Stimulated activated naive CD8-positive, alpha-beta T cell treated with anti-CD3 and anti-CD28 coated beads, Interleukin-15, amount 100 ng/mL, for 72 hours (primary cell): ENCODE measurements around the gene TEN1.
"Not testable (repeated sequence)": the region's sequence is repeated elsewhere in the genome, so short reads cannot be mapped to it uniquely, and the experiment has no call there.

Source experiments
- ATAC-seq: fragments of 150-1000 bp; cut with Tn5 transposase; 2 replicates; pipeline ENCODE4 v1.10.0; 2021; ENCODE audit warnings: mild to moderate bottlenecking, moderate library complexity
- DNase-seq, 2 donors: peaks; one replicate each; pipeline ENCODE4 v3.0.0; 2021 to 2022
- H3K27ac Mint-ChIP-seq, 2 donors: one replicate each; pipeline ENCODE4 v1.8.0; 2022; ENCODE audit warnings: mild to moderate bottlenecking in 2 of 2, mixed read lengths in 2 of 2, moderate library complexity in 2 of 2
- H3K27me3 Mint-ChIP-seq: one replicate; pipeline ENCODE4 v1.8.0; 2022; ENCODE audit warnings: mixed read lengths
- H3K4me1 Mint-ChIP-seq: one replicate; pipeline ENCODE4 v1.8.0; 2022; ENCODE audit warnings: mild to moderate bottlenecking, mixed read lengths
- H3K4me3 Mint-ChIP-seq, 2 donors: one replicate each; pipeline ENCODE4 v1.8.0; 2022; ENCODE audit warnings: mild to moderate bottlenecking in 2 of 2, mixed read lengths in 2 of 2, moderate library complexity in 1 of 2
- H3K9me3 Mint-ChIP-seq, 2 donors: one replicate each; pipeline ENCODE4 v1.8.0; 2022; ENCODE audit warnings: mixed read lengths in 2 of 2

The TEN1 gene

GRCh38 chr17:76025294-76025693 lies 46.3 kb downstream of the TEN1 start:
- no peak overlapping the region for H3K27ac Mint-ChIP-seq
- no peaks in the 10 kb centered on the region for H3K27me3 Mint-ChIP-seq
- H3K4me3 Mint-ChIP-seq = no peak overlapping the region
- H3K9me3 Mint-ChIP-seq = no peaks in the 10 kb centered on the region
- peaks cover 34% of the 10 kb centered on the region for H3K4me1 Mint-ChIP-seq
- ATAC-seq = no peak
- no peak for DNase-seq

- Mint-ChIP-seq H3K27me3 (no peaks in the 10 kb centered on the region), H3K9me3 (no peaks in the 10 kb centered on the region), H3K4me3 (no peak overlapping the region), H3K4me1 (peaks cover 33% of the 10 kb centered on the region), H3K27ac (no peak overlapping the region)
- DNase-seq (no peak), ATAC-seq (no peak)
Measured at GRCh38 chr17:76026714-76027158, 47.7 kb downstream of the TEN1 start.

GRCh38 chr17:76027159-76027839 lies 48.3 kb downstream of the TEN1 start, which contains the start of gene EVPL:
Gene EVPL, minus strand, starts transcription at chr17:76027306. Its CDS starts 108 bp downstream, at chr17:76027198.
- no peak within 1 kb of the TSS for H3K4me3 Mint-ChIP-seq
- no peak for ATAC-seq
- peaks cover 33% of the 10 kb centered on the region for H3K4me1 Mint-ChIP-seq
- no peaks in the 10 kb centered on the region for H3K27me3 Mint-ChIP-seq
- no peaks in the 10 kb centered on the region for H3K9me3 Mint-ChIP-seq
- H3K27ac Mint-ChIP-seq = peak within 1 kb of the TSS in 1 of 2 donors; percentile 48
- DNase-seq = no peak

GRCh38 chr17:76032073-76032779 lies 53.2 kb downstream of the TEN1 start:
- no peaks in the 10 kb centered on the region for H3K27me3 Mint-ChIP-seq
- peaks cover 35% of the 10 kb centered on the region for H3K4me1 Mint-ChIP-seq
- ATAC-seq = no peak
- no peaks in the 10 kb centered on the region for H3K9me3 Mint-ChIP-seq
- no peak overlapping the region for H3K4me3 Mint-ChIP-seq
- no peak overlapping the region for H3K27ac Mint-ChIP-seq
- DNase-seq = no peak

DNA sequence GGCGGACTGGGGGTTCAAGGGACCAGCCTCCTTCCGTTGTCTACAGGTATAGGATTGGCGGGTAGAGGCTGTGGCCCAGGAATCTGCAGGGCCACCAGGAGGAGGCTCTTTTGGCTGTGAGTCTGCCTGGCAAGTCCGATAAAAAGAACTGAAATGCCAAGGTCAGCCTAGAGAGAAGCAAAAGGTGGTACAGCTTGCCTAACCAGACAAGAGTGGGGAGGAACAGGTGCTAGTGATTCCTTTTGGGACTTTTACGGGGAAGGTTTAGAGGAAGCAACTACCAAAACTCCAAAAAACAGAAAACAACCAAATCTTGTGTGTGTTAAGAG lies 53.7 kb downstream of the TEN1 start:
- no peak overlapping the region for H3K4me3 Mint-ChIP-seq
- peaks cover 39% of the 10 kb centered on the region for H3K4me1 Mint-ChIP-seq
- H3K27ac Mint-ChIP-seq = no peak overlapping the region
- DNase-seq (no peak), ATAC-seq (no peak)
- H3K9me3 Mint-ChIP-seq = no peaks in the 10 kb centered on the region
- no peaks in the 10 kb centered on the region for H3K27me3 Mint-ChIP-seq

- Mint-ChIP-seq H3K4me3 (no peak overlapping the region), H3K4me1 (peaks cover 39% of the 10 kb centered on the region), H3K27me3 (no peaks in the 10 kb centered on the region), H3K27ac (no peak overlapping the region), H3K9me3 (no peaks in the 10 kb centered on the region)
- DNase-seq (no peak), ATAC-seq (no peak)
Measured at GRCh38 chr17:76033139-76033538, 54.1 kb downstream of the TEN1 start.

GRCh38 chr17:76034428-76035350 lies 55.6 kb downstream of the TEN1 start:
- Mint-ChIP-seq H3K4me1 (peaks cover 28% of the 10 kb centered on the region), H3K4me3 (no peak overlapping the region), H3K9me3 (no peaks in the 10 kb centered on the region), H3K27me3 (no peaks in the 10 kb centered on the region), H3K27ac (no peak overlapping the region)
- DNase-seq (no peak), ATAC-seq (no peak)

GRCh38 chr17:76036497-76037261 lies 57.6 kb downstream of the TEN1 start:
- Mint-ChIP-seq H3K27ac (peak overlapping the region in 1 of 2 donors; percentile 59), H3K9me3 (no peaks in the 10 kb centered on the region), H3K4me1 (peaks cover 24% of the 10 kb centered on the region), H3K4me3 (no peak overlapping the region), H3K27me3 (no peaks in the 10 kb centered on the region)
- DNase-seq (no peak), ATAC-seq (no peak)

GRCh38 chr17:76038050-76038449 lies 59.0 kb downstream of the TEN1 start:
- H3K27ac Mint-ChIP-seq = no peak overlapping the region
- DNase-seq = no peak

DNA sequence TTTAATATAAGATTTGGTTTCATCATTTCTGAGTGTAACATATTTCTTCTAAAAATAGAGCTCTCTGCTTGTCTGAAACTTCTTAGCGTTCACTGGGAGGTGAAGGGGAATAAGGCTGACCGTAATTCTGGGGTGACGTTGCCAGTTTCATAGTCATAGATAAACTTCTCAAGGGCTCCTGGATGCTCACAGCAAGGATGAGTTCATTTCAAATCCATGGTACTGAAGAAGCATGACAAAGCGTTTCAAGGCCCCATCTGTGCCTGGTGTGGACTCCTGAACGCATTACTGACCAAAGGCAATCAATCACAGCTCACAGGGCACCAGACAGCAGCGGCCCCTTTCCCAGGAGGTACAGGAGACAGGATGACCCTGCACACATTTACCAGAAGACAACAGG lies 60.1 kb downstream of the TEN1 start:
- no peak overlapping the region for H3K27ac Mint-ChIP-seq
- peaks cover 24% of the 10 kb centered on the region for H3K4me1 Mint-ChIP-seq
- H3K4me3 Mint-ChIP-seq = no peak overlapping the region
- no peak for DNase-seq
- H3K9me3 Mint-ChIP-seq = no peaks in the 10 kb centered on the region
- no peaks in the 10 kb centered on the region for H3K27me3 Mint-ChIP-seq
- no peak for ATAC-seq

More at GRCh38 chr17:76038050-76038449, 59.0 kb downstream of the TEN1 start:
- H3K4me3 Mint-ChIP-seq = no peak overlapping the region
- no peaks in the 10 kb centered on the region for H3K9me3 Mint-ChIP-seq
- no peaks in the 10 kb centered on the region for H3K27me3 Mint-ChIP-seq
- H3K4me1 Mint-ChIP-seq = peaks cover 24% of the 10 kb centered on the region
- ATAC-seq = no peak

DNA sequence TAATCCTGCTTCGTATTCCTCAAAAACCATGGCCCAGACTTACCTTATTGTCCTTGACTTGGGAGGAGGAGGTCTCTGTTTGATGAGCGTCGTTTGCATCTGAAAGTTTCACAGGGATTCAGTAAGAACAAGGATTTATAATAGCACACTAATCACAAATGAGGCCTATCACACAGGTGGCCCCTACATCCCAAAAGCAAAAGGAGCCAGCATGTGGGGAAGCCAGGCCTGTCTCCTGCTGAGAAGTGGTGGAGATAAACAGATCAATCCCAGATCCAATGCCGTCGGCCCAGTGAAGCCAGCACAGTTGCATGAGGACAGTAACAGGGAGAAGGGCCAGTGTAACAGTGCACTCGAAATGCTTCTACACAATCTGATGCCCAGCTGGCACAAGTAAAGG lies 61.3 kb downstream of the TEN1 start:
- DNase-seq (no peak), ATAC-seq (no peak)
- Mint-ChIP-seq H3K27me3 (no peaks in the 10 kb centered on the region), H3K4me3 (no peak overlapping the region), H3K4me1 (peaks cover 17% of the 10 kb centered on the region), H3K9me3 (no peaks in the 10 kb centered on the region), H3K27ac (peak overlapping the region in 1 of 2 donors; percentile 11)

DNA sequence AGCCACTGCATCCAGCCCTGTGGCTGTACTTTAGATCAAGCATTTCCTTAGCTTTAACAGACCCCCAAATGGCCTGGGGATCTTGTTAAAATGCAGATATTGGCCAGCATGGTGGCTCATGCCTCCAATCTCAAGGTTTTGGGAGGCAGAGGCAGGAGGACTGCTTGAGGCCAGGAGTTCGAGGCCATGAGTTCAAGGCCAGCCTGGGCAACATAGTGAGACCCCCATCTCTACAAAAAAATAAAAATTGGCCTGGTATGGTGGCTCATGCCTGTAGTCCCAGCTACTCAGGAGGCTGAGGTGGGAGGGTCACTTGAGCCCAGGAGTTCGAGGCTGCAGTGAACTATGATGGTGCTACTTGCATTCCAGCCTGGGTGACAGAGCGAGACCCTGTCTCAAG lies 63.8 kb downstream of the TEN1 start:
- H3K4me3 Mint-ChIP-seq, DNase-seq, H3K9me3 Mint-ChIP-seq, H3K27me3 Mint-ChIP-seq, H3K4me1 Mint-ChIP-seq, ATAC-seq: not testable (repeated sequence)
- H3K27ac Mint-ChIP-seq = peak overlapping the region in 1 of 2 donors; percentile 48

DNA sequence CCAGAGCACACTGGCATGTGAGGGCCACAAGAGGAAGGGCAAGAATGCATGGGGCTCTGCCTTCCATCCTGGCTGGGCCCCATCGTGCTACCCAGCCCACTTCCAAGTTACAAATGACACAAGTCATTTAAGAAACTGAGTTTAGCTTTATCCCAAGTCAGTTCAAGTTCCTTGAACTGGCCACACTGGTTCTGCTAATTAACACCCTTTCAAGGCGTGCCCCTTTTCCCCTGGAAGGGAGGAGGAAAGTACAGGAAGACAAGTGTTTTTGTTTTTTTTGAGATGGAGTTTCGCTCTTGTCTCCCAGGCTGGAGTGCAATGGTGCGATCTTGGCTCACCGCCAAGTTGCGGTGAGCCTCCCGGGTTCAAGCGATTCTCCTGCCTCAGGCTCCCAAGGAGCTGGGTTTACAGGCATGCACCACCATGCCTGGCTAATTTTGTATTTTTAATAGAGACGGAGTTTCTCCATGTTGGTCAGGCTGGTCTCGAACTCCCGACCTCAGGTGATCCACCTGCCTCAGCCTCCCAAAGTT lies 65.5 kb downstream of the TEN1 start:
- H3K9me3 Mint-ChIP-seq, H3K4me3 Mint-ChIP-seq, ATAC-seq, H3K4me1 Mint-ChIP-seq, H3K27me3 Mint-ChIP-seq, DNase-seq: not testable (repeated sequence)
- H3K27ac Mint-ChIP-seq = peak overlapping the region in 1 of 2 donors; percentile 68

DNA sequence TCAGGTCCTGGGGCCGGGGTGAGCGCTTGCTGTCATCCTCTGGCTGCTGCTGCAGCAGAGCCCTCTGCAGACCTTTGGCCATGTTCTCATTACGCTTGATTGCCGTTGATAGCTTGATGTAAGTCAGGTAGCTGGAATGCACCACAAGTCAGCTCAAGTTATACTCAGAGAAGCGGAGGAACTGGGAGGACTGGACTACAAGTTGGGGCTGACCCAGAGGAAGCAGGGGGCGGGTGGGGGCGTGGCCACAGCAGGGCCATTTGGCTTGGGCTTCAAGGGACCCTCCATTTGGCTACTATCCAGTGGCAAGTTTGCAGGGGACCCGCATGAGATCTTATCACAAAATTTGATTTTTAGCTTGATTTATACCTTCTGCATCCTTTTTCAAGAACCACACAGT lies 67.0 kb downstream of the TEN1 start:
- no peak for DNase-seq
- no peaks in the 10 kb centered on the region for H3K27me3 Mint-ChIP-seq
- ATAC-seq = no peak
- H3K27ac Mint-ChIP-seq = no peak overlapping the region
- no peaks in the 10 kb centered on the region for H3K9me3 Mint-ChIP-seq
- no peak overlapping the region for H3K4me3 Mint-ChIP-seq
- peaks cover 20% of the 10 kb centered on the region for H3K4me1 Mint-ChIP-seq
